CD14-positive monocyte (primary cell): ENCODE results near the gene RPL3. TPM values are rescaled to one million over a fixed set of nuclear protein-coding genes. Genes with fewer than 3 reads are reported as not detected.

Experiments
- DNase-seq, 3 donors: peaks; one replicate each; pipeline ENCODE4 v3.0.0-alpha.2; 2011 to 2022
- H2AFZ ChIP-seq: 2 replicates; pipeline ENCODE4 v1.6.0; 2012; ENCODE audit warnings: mild to moderate bottlenecking, low read depth, low read length, inconsistent platforms; ENCODE audit not compliant: insufficient read depth, poor library complexity, severe bottlenecking
- H3K27ac ChIP-seq, 2 donors: 1 replicate in 1 of 2; 2 replicates in 1 of 2; pipeline ENCODE4 v1.5.1; 2012 to 2013; ENCODE audit warnings: low read length in 2 of 2, control low read depth in 1 of 2, inconsistent platforms in 1 of 2, low read depth in 1 of 2, mild to moderate bottlenecking in 1 of 2
- H3K27me3 ChIP-seq, 2 donors: one replicate each; pipeline versions ENCODE4 v1.6.0 to v1.6.1; 2011 to 2013; ENCODE audit warnings: low read length in 2 of 2; ENCODE audit not compliant: control insufficient read depth in 2 of 2, insufficient read depth in 2 of 2
- H3K36me3 ChIP-seq, 2 donors: replicated peaks in 1 of 2; 1 replicate in 1 of 2; 2 replicates in 1 of 2; pipeline versions ENCODE4 v1.5.1 to v1.6.1; 2012 to 2013; ENCODE audit warnings: low read length in 2 of 2, control low read depth in 1 of 2, inconsistent platforms in 1 of 2, mild to moderate bottlenecking in 1 of 2; ENCODE audit not compliant: insufficient read depth in 2 of 2, control insufficient read depth in 1 of 2
- H3K4me1 ChIP-seq, 2 donors: 1 replicate in 1 of 2; 2 replicates in 1 of 2; pipeline versions ENCODE4 v1.5.1 to v1.6.1; 2012 to 2013; ENCODE audit warnings: low read length in 2 of 2, control low read depth in 1 of 2, inconsistent platforms in 1 of 2, mild to moderate bottlenecking in 1 of 2, moderate library complexity in 1 of 2; ENCODE audit not compliant: insufficient read depth in 2 of 2, control insufficient read depth in 1 of 2
- H3K4me2 ChIP-seq: replicated peaks from 2 replicates; pipeline ENCODE3; 2012; ENCODE audit warnings: low read length, moderate library complexity, mild to moderate bottlenecking; ENCODE audit not compliant: poor library complexity, severe bottlenecking; ENCODE audit errors: extremely low read depth
- H3K4me3 ChIP-seq, 3 experiments: fragments of 200-600 bp in 1 of 3; sonication (generic) in 1 of 3; replicated peaks in 1 of 3; 1 replicate in 2 of 3; 2 replicates in 1 of 3; pipeline ENCODE4 v1.5.1; 2011 to 2013; ENCODE audit warnings: low read length in 3 of 3, mild to moderate bottlenecking in 3 of 3, control low read depth in 2 of 3, low read depth in 2 of 3, inconsistent platforms in 1 of 3, moderate library complexity in 1 of 3
- H3K79me2 ChIP-seq: 2 replicates; pipeline ENCODE4 v1.6.0; 2012; ENCODE audit warnings: mild to moderate bottlenecking, control low read depth, inconsistent platforms, low read length, moderate library complexity; ENCODE audit not compliant: insufficient read depth
- H3K9ac ChIP-seq: 2 replicates; pipeline ENCODE4 v1.6.0; 2017; ENCODE audit warnings: low read length, mild to moderate bottlenecking; ENCODE audit not compliant: insufficient read depth, poor library complexity, severe bottlenecking
- H3K9me3 ChIP-seq, 2 donors: replicated peaks in 1 of 2; 1 replicate in 1 of 2; 2 replicates in 1 of 2; pipeline versions ENCODE4 v1.5.1 to v1.6.1; 2012 to 2013; ENCODE audit warnings: low read length in 2 of 2, control low read depth in 1 of 2; ENCODE audit not compliant: control insufficient read depth in 1 of 2, insufficient read depth in 1 of 2
- H4K20me1 ChIP-seq: 2 replicates; pipeline ENCODE4 v1.6.0; 2012; ENCODE audit warnings: mild to moderate bottlenecking, low read length, control low read depth, moderate library complexity; ENCODE audit not compliant: insufficient read depth
- H3K27ac Mint-ChIP-seq, 7 donors: one replicate each; pipeline ENCODE4 v1.8.0; 2020; ENCODE audit warnings: mild to moderate bottlenecking in 7 of 7, mixed read lengths in 7 of 7, moderate library complexity in 6 of 7, inconsistent platforms in 2 of 7
- H3K27me3 Mint-ChIP-seq, 3 donors: one replicate each; pipeline ENCODE4 v1.8.0; 2021 to 2022; ENCODE audit warnings: low read depth in 3 of 3, mild to moderate bottlenecking in 3 of 3, mixed read lengths in 3 of 3, moderate library complexity in 3 of 3, inconsistent platforms in 1 of 3
- H3K36me3 Mint-ChIP-seq, 2 donors: one replicate each; pipeline ENCODE4 v1.8.0; 2020; ENCODE audit warnings: mixed read lengths in 2 of 2, inconsistent platforms in 1 of 2, mild to moderate bottlenecking in 1 of 2
- H3K4me1 Mint-ChIP-seq: one replicate; pipeline ENCODE4 v1.8.0; 2020; ENCODE audit warnings: mild to moderate bottlenecking, mixed read lengths
- H3K4me3 Mint-ChIP-seq, 2 donors: one replicate each; pipeline ENCODE4 v1.8.0; 2020; ENCODE audit warnings: mild to moderate bottlenecking in 2 of 2, mixed read lengths in 2 of 2, moderate library complexity in 1 of 2
- H3K9me3 Mint-ChIP-seq, 7 donors: one replicate each; pipeline ENCODE4 v1.8.0; 2020 to 2022; ENCODE audit warnings: mixed read lengths in 7 of 7, mild to moderate bottlenecking in 6 of 7, moderate library complexity in 6 of 7, inconsistent platforms in 2 of 7
- CTCF ChIP-seq: fragments of 200-600 bp; IDR thresholded peaks from one replicate; pipeline ENCODE4 v1.8.0; 2022; ENCODE audit warnings: antibody characterized with exemption, mild to moderate bottlenecking
- WGBS: methylation state at CpG from one replicate; pipeline ENCODE4 v1.1.5; 2013; ENCODE audit warnings: missing lambda C conversion rate; ENCODE audit not compliant: insufficient coverage; 5-methylcytosine and 5-hydroxymethylcytosine counted together
- intact Hi-C, 2 donors: fragments of 100-400 bp; cut with micrococcal nuclease; formaldehyde crosslinking; loops; one replicate each; pipeline versions ENCODE4 v1.15.0 to v1.15.1; 2023
- polyA plus RNA-seq, 3 donors: library from polyadenylated mRNA; depleted of rRNA in 1 of 3; unstranded in 2 of 3; stranded (reverse) in 1 of 3; fragments of 300-500 nt in 2 of 3; fragments of >200 nt in 1 of 3; fragmentation: Illumina TruSeq in 2 of 3; gene quantifications; 1 replicate in 2 of 3; 2 replicates in 1 of 3; pipeline ENCODE4 v1.2.3, GENCODE V29; 2012 to 2021

The RPL3 gene
- polyA plus RNA-seq, 3 donors: 604 to 2,104 (median 698) TPM

- Histone ChIP-seq H3K9ac (peak overlapping the region; percentile 67), H2AFZ (peak overlapping the region; percentile 89), H3K27ac (peak overlapping the region; percentile 25 to 82), H3K9me3 (no peaks in the 10 kb centered on the region), H3K4me1 (peaks cover 26 to 28% of the 10 kb centered on the region in 2 donors), H3K36me3 (no peaks in the 10 kb centered on the region), H3K4me3 (peak overlapping the region; percentile 54 to 97 (median 95)), H3K4me2 (peak overlapping the region; percentile 97), H3K79me2 (peaks cover 37% of the 10 kb centered on the region), H4K20me1 (no peaks in the 10 kb centered on the region), H3K27me3 (no peaks in the 10 kb centered on the region)
- intact Hi-C loops: no loop called here
- peak overlapping the region; percentile 77 to 93 (median 87) for H3K27ac Mint-ChIP-seq
- peaks cover 36% of the 10 kb centered on the region for H3K4me1 Mint-ChIP-seq
- peak in 2 of 3 donors; percentile 17 to 41 for DNase-seq
- TF ChIP-seq CTCF: no peak
- peaks cover 0 to 5% (median 4%) of the 10 kb centered on the region in 3 donors for H3K27me3 Mint-ChIP-seq
- peak overlapping the region; percentile 93 to 95 for H3K4me3 Mint-ChIP-seq
- peaks cover 0 to 2% (median 0%) of the 10 kb centered on the region in 7 donors for H3K9me3 Mint-ChIP-seq
- under 1% methylated on average over 54 of the region's 57 CpGs for WGBS
- H3K36me3 Mint-ChIP-seq: peaks cover 0 to 3% of the 10 kb centered on the region in 2 donors
These were observed 30.1 kb upstream of the RPL3 start for GRCh38 chr22:39349506-39349966.

GRCh38 chr22:39348909-39349505, 29.6 kb upstream of the RPL3 start:
- Histone ChIP-seq H3K4me3 (peak overlapping the region; percentile 54 to 97 (median 95)), H3K36me3 (no peaks in the 10 kb centered on the region), H4K20me1 (no peaks in the 10 kb centered on the region), H3K27ac (peak overlapping the region; percentile 25 to 82), H3K27me3 (no peaks in the 10 kb centered on the region), H3K4me1 (peaks cover 26 to 28% of the 10 kb centered on the region in 2 donors), H3K9me3 (no peaks in the 10 kb centered on the region), H3K79me2 (peaks cover 32% of the 10 kb centered on the region), H3K4me2 (peak overlapping the region; percentile 97), H2AFZ (peak overlapping the region; percentile 89), H3K9ac (peak overlapping the region; percentile 67)
- Mint-ChIP-seq H3K27me3 (peaks cover 0 to 5% (median 2%) of the 10 kb centered on the region in 3 donors), H3K36me3 (peaks cover 0 to 3% of the 10 kb centered on the region in 2 donors), H3K27ac (peak overlapping the region; percentile 77 to 93 (median 87)), H3K4me1 (peaks cover 37% of the 10 kb centered on the region), H3K4me3 (peak overlapping the region; percentile 93 to 95), H3K9me3 (peaks cover 0 to 2% (median 0%) of the 10 kb centered on the region in 7 donors)
- peak; percentile 50 to 70 (median 50) for DNase-seq
- intact Hi-C loops: no loop called here
- WGBS: 0% methylated on average over 9 of the region's 11 CpGs
- TF ChIP-seq CTCF: no peak
